ENCODE data around the gene FAM107B.

DNA sequence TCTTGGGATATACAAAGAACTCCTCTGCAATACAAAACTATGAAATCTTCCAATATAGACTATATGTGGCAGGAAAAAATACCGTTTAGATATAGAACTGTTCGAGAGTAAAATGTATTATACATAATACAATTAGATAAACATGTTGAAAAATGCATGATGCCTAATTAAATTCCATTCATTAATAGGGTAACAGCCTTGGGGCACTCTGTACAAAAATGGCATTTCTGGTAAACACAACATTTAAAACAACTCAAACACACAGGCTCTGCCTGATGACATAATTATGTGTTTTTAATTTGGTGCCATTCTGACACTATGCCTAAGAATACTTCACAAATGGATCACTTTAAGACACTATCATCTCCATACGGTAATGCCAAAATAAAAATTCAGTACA lies 180.9 kb downstream of the FAM107B start:
- TF ChIP-seq ELK1 (IDR thresholded peaks at IDR 0.05; ENCODE audit: borderline replicate concordance, low read depth, low read length) (no peak), CTCF (conservative IDR thresholded peaks at IDR 0.05; ENCODE audit: low read depth, low read length) (no peak), SMC3 (IDR thresholded peaks at IDR 0.05; ENCODE audit: low read depth, low read length) (no peak)

All from IMR-90 (cell line).